GM13977 (cell line): ENCODE results near the gene ABHD15.

Source experiments
- DNase-seq: peaks from one replicate; pipeline ENCODE4 v3.0.0; 2012; ENCODE audit warnings: low spot score
- CTCF ChIP-seq: IDR thresholded peaks from 2 replicates; pipeline ENCODE4 v1.5.1; 2012; ENCODE audit warnings: mild to moderate bottlenecking, control low read depth; ENCODE audit not compliant: insufficient read depth; ENCODE audit errors: extremely low read depth, missing control alignments
- in situ Hi-C: fragments of 300-500 bp; cut with MboI; formaldehyde crosslinking; loops from one replicate; pipeline ENCODE4 v1.12.0; 2022; ENCODE audit warnings: low sequenced_read_pairs, low pct_unique_long_range_greater_than_20kb, mixed read lengths, inconsistent platforms; ENCODE audit not compliant: unreplicated experiment

Gene ABHD15

GRCh38 chr17:29582254-29582765, 15.5 kb upstream of the ABHD15 start:
- DNase-seq, result no peak
- TF ChIP-seq CTCF, result no peak
- in situ Hi-C loops, result no loop called here

- in situ Hi-C loops, result no loop called here
- TF ChIP-seq CTCF, result no peak
- DNase-seq, result no peak
Observed at GRCh38 chr17:29581583-29582253, 14.9 kb upstream of the ABHD15 start.

GRCh38 chr17:29579866-29580771, 13.3 kb upstream of the ABHD15 start:
- peak; percentile 95 for DNase-seq
- TF ChIP-seq CTCF, result peak; percentile 94
- in situ Hi-C loops, result no loop called here

GRCh38 chr17:29578626-29579485, 12.0 kb upstream of the ABHD15 start:
- in situ Hi-C loops, result no loop called here

GRCh38 chr17:29577385-29578211, 10.8 kb upstream of the ABHD15 start:
- in situ Hi-C loops, result no loop called here
- TF ChIP-seq CTCF, result no peak
- no peak for DNase-seq

More at GRCh38 chr17:29578626-29579485, 12.0 kb upstream of the ABHD15 start:
- no peak for DNase-seq
- TF ChIP-seq CTCF, result no peak
